IPS-18a (cell line): ENCODE results near the gene ANKS3.

Experiments
- H3K27ac ChIP-seq: one replicate; pipeline ENCODE4 v1.5.1; 2013; ENCODE audit warnings: low read length
- H3K27me3 ChIP-seq: one replicate; pipeline ENCODE4 v1.6.1; 2013; ENCODE audit warnings: mild to moderate bottlenecking, low read length; ENCODE audit not compliant: control insufficient read depth, insufficient read depth
- H3K36me3 ChIP-seq: one replicate; pipeline ENCODE4 v1.6.1; 2013; ENCODE audit warnings: low read depth, low read length; ENCODE audit not compliant: control insufficient read depth
- H3K4me1 ChIP-seq: one replicate; pipeline ENCODE4 v1.6.1; 2013; ENCODE audit warnings: low read depth, low read length; ENCODE audit not compliant: control insufficient read depth
- H3K4me3 ChIP-seq: one replicate; pipeline ENCODE4 v1.5.1; 2013; ENCODE audit warnings: low read length
- H3K9ac ChIP-seq: one replicate; pipeline ENCODE4 v1.6.1; 2013; ENCODE audit warnings: mild to moderate bottlenecking, low read length, moderate library complexity
- H3K9me3 ChIP-seq: one replicate; pipeline ENCODE4 v1.6.1; 2013; ENCODE audit warnings: low read depth, low read length; ENCODE audit not compliant: control insufficient read depth

Gene ANKS3

GRCh38 chr16:4677994-4678393 lies 56.1 kb downstream of the ANKS3 start:
- Histone ChIP-seq H3K36me3 (peaks cover 5% of the 10 kb centered on the region), H3K9ac (no peak overlapping the region), H3K4me1 (no peaks in the 10 kb centered on the region), H3K27me3 (no peaks in the 10 kb centered on the region), H3K4me3 (no peak overlapping the region), H3K9me3 (no peaks in the 10 kb centered on the region), H3K27ac (no peak overlapping the region)

- Histone ChIP-seq H3K9me3 (no peaks in the 10 kb centered on the region), H3K27me3 (no peaks in the 10 kb centered on the region), H3K9ac (no peak overlapping the region), H3K36me3 (peaks cover 5% of the 10 kb centered on the region), H3K27ac (no peak overlapping the region), H3K4me1 (no peaks in the 10 kb centered on the region), H3K4me3 (no peak overlapping the region)
These were observed 56.7 kb downstream of the ANKS3 start for GRCh38 chr16:4677390-4677789.

GRCh38 chr16:4676831-4677230 lies 57.2 kb downstream of the ANKS3 start:
- Histone ChIP-seq H3K27ac (no peak overlapping the region), H3K9me3 (no peaks in the 10 kb centered on the region), H3K9ac (no peak overlapping the region), H3K4me1 (no peaks in the 10 kb centered on the region), H3K27me3 (no peaks in the 10 kb centered on the region), H3K36me3 (peaks cover 5% of the 10 kb centered on the region), H3K4me3 (no peak overlapping the region)

- no peak overlapping the region for H3K9ac ChIP-seq
- H3K4me3 ChIP-seq = no peak overlapping the region
- H3K9me3 ChIP-seq = no peaks in the 10 kb centered on the region
- H3K27ac ChIP-seq = no peak overlapping the region
- H3K36me3 ChIP-seq = peaks cover 10% of the 10 kb centered on the region
- H3K27me3 ChIP-seq = no peaks in the 10 kb centered on the region
- no peaks in the 10 kb centered on the region for H3K4me1 ChIP-seq
These were observed 57.9 kb downstream of the ANKS3 start for GRCh38 chr16:4675864-4676786.

- Histone ChIP-seq H3K4me1 (no peaks in the 10 kb centered on the region), H3K4me3 (no peak overlapping the region), H3K36me3 (peaks cover 11% of the 10 kb centered on the region), H3K27me3 (no peaks in the 10 kb centered on the region), H3K9me3 (no peaks in the 10 kb centered on the region), H3K27ac (no peak overlapping the region), H3K9ac (no peak overlapping the region)
These were observed 59.0 kb downstream of the ANKS3 start for GRCh38 chr16:4674926-4675530.

GRCh38 chr16:4673387-4674046 lies 60.6 kb downstream of the ANKS3 start:
- Histone ChIP-seq H3K27ac (no peak overlapping the region), H3K9ac (no peak overlapping the region), H3K4me1 (no peaks in the 10 kb centered on the region), H3K9me3 (no peaks in the 10 kb centered on the region), H3K36me3 (peaks cover 21% of the 10 kb centered on the region), H3K4me3 (no peak overlapping the region), H3K27me3 (no peaks in the 10 kb centered on the region)

- no peaks in the 10 kb centered on the region for H3K27me3 ChIP-seq
- H3K36me3 ChIP-seq = peaks cover 43% of the 10 kb centered on the region
These were observed 65.6 kb downstream of the ANKS3 start for GRCh38 chr16:4668313-4668960.

GRCh38 chr16:4667203-4667963 lies 66.7 kb downstream of the ANKS3 start:
- Histone ChIP-seq H3K36me3 (peaks cover 43% of the 10 kb centered on the region), H3K27me3 (no peaks in the 10 kb centered on the region), H3K9me3 (no peaks in the 10 kb centered on the region), H3K4me3 (no peak overlapping the region), H3K27ac (no peak overlapping the region), H3K4me1 (no peaks in the 10 kb centered on the region), H3K9ac (no peak overlapping the region)

More at GRCh38 chr16:4668313-4668960, 65.6 kb downstream of the ANKS3 start:
- Histone ChIP-seq H3K9me3 (no peaks in the 10 kb centered on the region), H3K4me1 (no peaks in the 10 kb centered on the region), H3K4me3 (no peak overlapping the region), H3K27ac (no peak overlapping the region), H3K9ac (no peak overlapping the region)

- no peaks in the 10 kb centered on the region for H3K27me3 ChIP-seq
- no peak overlapping the region for H3K4me3 ChIP-seq
- no peak overlapping the region for H3K9ac ChIP-seq
- no peak overlapping the region for H3K27ac ChIP-seq
- no peaks in the 10 kb centered on the region for H3K9me3 ChIP-seq
- peaks cover 43% of the 10 kb centered on the region for H3K36me3 ChIP-seq
- H3K4me1 ChIP-seq = no peaks in the 10 kb centered on the region
These were observed 67.4 kb downstream of the ANKS3 start for GRCh38 chr16:4666537-4667202.

GRCh38 chr16:4664538-4665418 lies 69.3 kb downstream of the ANKS3 start:
- Histone ChIP-seq H3K36me3 (peaks cover 41% of the 10 kb centered on the region), H3K27ac (no peak overlapping the region), H3K9me3 (no peaks in the 10 kb centered on the region), H3K4me3 (no peak overlapping the region), H3K9ac (no peak overlapping the region), H3K4me1 (no peaks in the 10 kb centered on the region), H3K27me3 (no peaks in the 10 kb centered on the region)
